H9 (cell line): ENCODE data around the gene OTULIN. TPM values are rescaled to one million over a fixed set of nuclear protein-coding genes. Genes with fewer than 3 reads are reported as not detected.

Experiments
- DNase-seq: peaks from one replicate; pipeline ENCODE4 v3.0.0-alpha.2; 2017
- H2AFZ ChIP-seq: one replicate; pipeline ENCODE4 v1.6.1; 2013; ENCODE audit warnings: mild to moderate bottlenecking, low read length, control low read depth, moderate library complexity
- H2AK5ac ChIP-seq: 2 replicates; pipeline ENCODE4 v1.6.1; 2013; ENCODE audit warnings: low read length, control low read depth, mixed read lengths; ENCODE audit not compliant: insufficient read length
- H2BK120ac ChIP-seq: one replicate; pipeline ENCODE4 v1.6.1; 2013; ENCODE audit warnings: low read depth, mild to moderate bottlenecking, low read length, control low read depth, inconsistent platforms; ENCODE audit not compliant: poor library complexity, severe bottlenecking
- H2BK12ac ChIP-seq: 2 replicates; pipeline ENCODE4 v1.6.1; 2013; ENCODE audit warnings: low read length, control low read depth, mixed read lengths, low read depth; ENCODE audit not compliant: insufficient read length
- H2BK15ac ChIP-seq: 2 replicates; pipeline ENCODE4 v1.6.1; 2013; ENCODE audit warnings: low read depth, low read length, control low read depth
- H2BK20ac ChIP-seq: one replicate; pipeline ENCODE4 v1.6.1; 2013; ENCODE audit warnings: low read depth, mild to moderate bottlenecking, low read length, control low read depth, inconsistent platforms; ENCODE audit not compliant: poor library complexity, severe bottlenecking
- H2BK5ac ChIP-seq: 2 replicates; pipeline ENCODE4 v1.6.1; 2013; ENCODE audit warnings: low read length, control low read depth, mixed read lengths; ENCODE audit not compliant: insufficient read length
- H3K14ac ChIP-seq: 2 replicates; pipeline ENCODE4 v1.6.1; 2013; ENCODE audit warnings: low read length, control low read depth; ENCODE audit not compliant: insufficient read depth
- H3K18ac ChIP-seq: 2 replicates; pipeline ENCODE4 v1.6.1; 2013; ENCODE audit warnings: low read depth, mild to moderate bottlenecking, mixed read lengths, low read length, control low read depth; ENCODE audit not compliant: insufficient read length
- H3K23ac ChIP-seq: 2 replicates; pipeline ENCODE4 v1.6.1; 2013; ENCODE audit warnings: low read length, control low read depth, mixed read lengths, low read depth; ENCODE audit not compliant: insufficient read length
- H3K23me2 ChIP-seq: 2 replicates; pipeline ENCODE4 v1.6.1; 2013; ENCODE audit warnings: low read depth, mild to moderate bottlenecking, mixed read lengths, low read length, control low read depth; ENCODE audit not compliant: insufficient read length, poor library complexity, severe bottlenecking
- H3K27ac ChIP-seq: 2 replicates; pipeline ENCODE4 v1.5.1; 2013; ENCODE audit warnings: low read length, control low read depth, mixed read lengths, low read depth; ENCODE audit not compliant: insufficient read length
- H3K27me3 ChIP-seq: 2 replicates; pipeline ENCODE4 v1.6.1; 2013; ENCODE audit warnings: low read length, control low read depth, inconsistent platforms; ENCODE audit not compliant: insufficient read depth
- H3K4ac ChIP-seq: 2 replicates; pipeline ENCODE4 v1.6.1; 2013; ENCODE audit warnings: low read depth, mild to moderate bottlenecking, control low read depth, inconsistent platforms, low read length, moderate library complexity
- H3K4me1 ChIP-seq: 2 replicates; pipeline ENCODE4 v1.6.1; 2013; ENCODE audit warnings: low read length, control low read depth, inconsistent platforms; ENCODE audit not compliant: insufficient read depth
- H3K4me2 ChIP-seq: 2 replicates; pipeline ENCODE4 v1.6.1; 2013; ENCODE audit warnings: low read length, control low read depth, mixed read lengths; ENCODE audit not compliant: insufficient read length, insufficient read depth
- H3K56ac ChIP-seq: 2 replicates; pipeline ENCODE4 v1.6.1; 2013; ENCODE audit warnings: low read depth, mild to moderate bottlenecking, mixed read lengths, low read length, control low read depth; ENCODE audit not compliant: insufficient read length
- H3K79me1 ChIP-seq: 2 replicates; pipeline ENCODE4 v1.6.1; 2013; ENCODE audit warnings: low read depth, mild to moderate bottlenecking, moderate library complexity, low read length, control low read depth, inconsistent platforms; ENCODE audit not compliant: insufficient read depth, poor library complexity, severe bottlenecking
- H3K79me2 ChIP-seq: 2 replicates; pipeline ENCODE4 v1.6.1; 2013; ENCODE audit warnings: low read length, control low read depth, inconsistent platforms; ENCODE audit not compliant: insufficient read depth
- H3K9ac ChIP-seq: 2 replicates; pipeline ENCODE4 v1.6.1; 2013; ENCODE audit warnings: low read length, control low read depth, mixed read lengths; ENCODE audit not compliant: insufficient read length; ENCODE audit errors: extremely low read depth
- H3K9me3 ChIP-seq: one replicate; pipeline ENCODE4 v1.6.1; 2013; ENCODE audit warnings: low read depth, low read length, inconsistent platforms; ENCODE audit not compliant: control insufficient read depth
- H3T11ph ChIP-seq: one replicate; pipeline ENCODE4 v1.6.1; 2013; ENCODE audit warnings: mild to moderate bottlenecking, low read length, control low read depth, inconsistent platforms
- H4K20me1 ChIP-seq: one replicate; pipeline ENCODE4 v1.6.1; 2013; ENCODE audit not compliant: control insufficient read depth, insufficient read length, insufficient read depth
- H4K5ac ChIP-seq: 2 replicates; pipeline ENCODE4 v1.6.1; 2013; ENCODE audit warnings: low read depth, mild to moderate bottlenecking, mixed read lengths, low read length, control low read depth; ENCODE audit not compliant: insufficient read length
- H4K8ac ChIP-seq: replicated peaks from 2 replicates; pipeline ENCODE4 v1.6.1; 2013; ENCODE audit warnings: low read length, control low read depth, mixed read lengths, low read depth; ENCODE audit not compliant: insufficient read length
- H4K91ac ChIP-seq: 2 replicates; pipeline ENCODE4 v1.6.1; 2013; ENCODE audit warnings: low read depth, mild to moderate bottlenecking, moderate library complexity, mixed read lengths, low read length, control low read depth; ENCODE audit not compliant: insufficient read length
- H3K27ac Mint-ChIP-seq, 3 experiments: 2 replicates in 2 of 3; 3 replicates in 1 of 3; pipeline ENCODE4 v1.8.0; 2020 to 2021; ENCODE audit warnings: mixed read lengths in 3 of 3, mild to moderate bottlenecking in 1 of 3, moderate library complexity in 1 of 3
- H3K27me3 Mint-ChIP-seq: 2 replicates; pipeline ENCODE4 v1.8.0; 2021; ENCODE audit warnings: low read depth, mild to moderate bottlenecking, moderate library complexity, mixed read lengths
- H3K36me3 Mint-ChIP-seq, 3 experiments: 2 replicates in 2 of 3; 3 replicates in 1 of 3; pipeline ENCODE4 v1.8.0; 2020 to 2021; ENCODE audit warnings: low read depth in 3 of 3, mixed read lengths in 3 of 3; ENCODE audit not compliant: insufficient read depth in 1 of 3
- H3K4me1 Mint-ChIP-seq, 2 experiments: 2 replicates each; pipeline ENCODE4 v1.8.0; 2020; ENCODE audit warnings: mixed read lengths in 2 of 2
- H3K4me3 Mint-ChIP-seq, 2 experiments: 2 replicates in 1 of 2; 3 replicates in 1 of 2; pipeline ENCODE4 v1.8.0; 2020 to 2021; ENCODE audit warnings: mild to moderate bottlenecking in 2 of 2, mixed read lengths in 2 of 2, moderate library complexity in 1 of 2
- H3K9me3 Mint-ChIP-seq, 2 experiments: 2 replicates in 1 of 2; 3 replicates in 1 of 2; pipeline ENCODE4 v1.8.0; 2020; ENCODE audit warnings: mild to moderate bottlenecking in 2 of 2, mixed read lengths in 2 of 2, moderate library complexity in 1 of 2
- CTCF ChIP-seq: fragments of 200-600 bp; sonication (generic); conservative IDR thresholded peaks from 3 replicates; pipeline ENCODE4 v1.8.0; 2021; ENCODE audit warnings: antibody characterized with exemption, mild to moderate bottlenecking
- WGBS: extraction: QIAGEN DNeasy Blood & Tissue Kit; methylation state at CpG from one replicate; pipeline ENCODE4 v1.1.7; 2013; ENCODE audit warnings: missing lambda C conversion rate, low lambda C conversion rate, mixed read lengths; ENCODE audit not compliant: insufficient read length; ENCODE audit errors: extremely low coverage; 5-methylcytosine and 5-hydroxymethylcytosine counted together
- total RNA-seq: library from RNA; stranded (reverse); gene quantifications from 2 replicates; pipeline ENCODE4 v1.2.1, GENCODE V29; 2021

OTULIN gene
- total RNA-seq, 1 experiment from 2014 or later, result 35.8 TPM

GRCh38 chr5:14635656-14636055 is 28.9 kb upstream of the OTULIN start:
- Histone ChIP-seq H3K27ac (no peak overlapping the region), H2BK120ac (no peak overlapping the region)

More at GRCh38 chr5:14635656-14636055, 28.9 kb upstream of the OTULIN start:
- Histone ChIP-seq H4K8ac (no peak overlapping the region), H4K20me1 (no peaks in the 10 kb centered on the region), H3K23me2 (no peaks in the 10 kb centered on the region), H2BK5ac (no peak overlapping the region), H3T11ph (no peak overlapping the region), H2BK20ac (no peak overlapping the region), H3K9ac (no peak overlapping the region), H3K18ac (no peak overlapping the region), H3K4me2 (no peak overlapping the region), H4K5ac (no peak overlapping the region), H2BK12ac (no peak overlapping the region), H2AFZ (no peak overlapping the region), H3K27me3 (no peaks in the 10 kb centered on the region), H3K9me3 (no peaks in the 10 kb centered on the region), H3K56ac (no peak overlapping the region), H2AK5ac (no peak overlapping the region), H2BK15ac (no peak overlapping the region), H3K79me2 (no peaks in the 10 kb centered on the region), H3K14ac (no peak overlapping the region), H3K4ac (no peak overlapping the region), H3K79me1 (no peaks in the 10 kb centered on the region), H3K23ac (no peak overlapping the region), H4K91ac (no peak overlapping the region), H3K4me1 (no peaks in the 10 kb centered on the region)
- Mint-ChIP-seq H3K27ac (no peak overlapping the region), H3K36me3 (no peaks in the 10 kb centered on the region), H3K4me3 (no peak overlapping the region), H3K27me3 (no peaks in the 10 kb centered on the region), H3K4me1 (no peaks in the 10 kb centered on the region), H3K9me3 (no peaks in the 10 kb centered on the region)
- WGBS, result no CpG with 5 or more reads among the region's 2 CpGs
- TF ChIP-seq CTCF, result no peak
- DNase-seq, result no peak
